Activated CD8-positive, alpha-beta memory T cell treated with anti-CD3 and anti-CD28 coated beads, Interleukin-2, amount 50 U/mL, for 24 hours (primary cell): Measurements from ENCODE around the gene RHOJ.
"Not testable (repeated sequence)": the region's sequence is repeated elsewhere in the genome, so short reads cannot be mapped to it uniquely, and the experiment has no call there.

ENCODE experiments used
- DNase-seq: peaks from one replicate; pipeline ENCODE4 v3.0.0-alpha.2; 2020; ENCODE audit errors: extremely low read depth

The RHOJ gene

GRCh38 chr14:63204407-63205043 lies at the start of gene RHOJ:
Gene RHOJ (plus strand): TSS chr14:63204443. CDS start chr14:63204870, 427 bp downstream.
- no peak for DNase-seq

DNA sequence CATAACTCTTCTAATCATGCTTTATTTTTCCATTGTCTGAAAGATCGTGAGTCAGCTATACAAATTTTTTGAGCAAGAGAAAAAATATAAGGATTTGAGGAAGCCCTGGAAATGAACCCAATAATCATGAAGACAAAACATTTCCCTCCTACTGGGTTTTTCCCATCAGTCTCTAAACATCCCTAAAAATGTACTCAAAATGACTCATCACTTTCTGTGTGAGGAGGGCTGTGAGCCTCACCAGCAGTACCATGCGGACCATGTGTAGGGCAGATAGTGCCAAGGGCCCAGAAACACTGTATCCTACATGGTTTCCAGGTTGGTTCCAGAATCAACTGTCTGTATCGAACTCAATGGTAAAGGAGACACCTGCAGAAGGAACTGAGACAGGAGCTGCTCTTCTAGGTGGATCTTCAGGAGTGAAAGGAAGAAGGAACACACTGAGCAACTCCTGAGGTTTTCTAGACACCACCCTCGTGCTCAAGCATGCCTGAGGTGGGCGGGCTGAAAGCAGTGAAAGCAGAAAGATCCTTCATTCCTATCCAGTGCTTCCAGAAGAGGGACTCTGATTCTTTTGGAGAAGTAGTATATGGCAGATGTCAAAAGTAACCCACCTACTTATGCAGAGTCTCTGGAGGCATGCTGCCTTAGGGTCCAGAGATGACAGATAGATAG lies 48.6 kb upstream of the RHOJ start:
- no peak for DNase-seq

DNA sequence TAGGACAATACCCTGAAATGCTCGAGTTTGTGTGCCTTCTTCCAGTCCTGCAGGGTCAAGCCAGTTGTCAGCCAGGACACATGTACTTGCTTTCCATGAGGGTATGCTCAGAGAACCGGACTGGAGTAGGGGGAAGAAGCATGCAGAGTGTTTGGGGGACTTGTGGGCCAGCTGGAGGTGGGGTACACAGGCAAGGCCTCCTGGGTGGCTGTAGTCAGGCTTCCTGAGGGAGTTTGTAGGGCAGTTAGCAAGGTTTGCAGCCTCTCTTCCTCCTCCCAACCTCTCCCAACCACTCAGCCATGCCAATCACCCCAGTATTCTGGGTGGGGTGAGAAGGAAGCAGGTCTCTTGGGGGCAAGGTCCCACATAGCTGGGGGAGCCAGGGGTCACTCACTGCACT lies 47.0 kb upstream of the RHOJ start:
- no peak for DNase-seq

DNA sequence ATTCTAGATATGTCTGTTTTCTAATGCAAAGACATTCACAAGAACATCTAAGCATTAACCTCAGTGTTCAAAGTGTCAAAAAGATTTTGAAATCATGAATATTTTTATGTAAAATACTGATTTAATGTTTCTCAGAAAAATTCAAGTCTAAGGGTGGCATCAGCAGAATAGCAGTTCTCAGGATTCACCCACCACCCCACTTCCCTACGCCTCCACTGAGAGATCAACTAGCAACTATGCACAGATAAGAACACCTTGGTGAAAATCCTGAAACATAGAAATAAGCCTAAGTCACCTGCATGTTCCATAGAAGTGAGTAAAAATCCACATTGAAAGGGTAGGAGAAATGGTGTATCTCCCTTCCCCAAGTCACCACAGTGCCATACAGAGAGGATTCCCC lies 40.9 kb upstream of the RHOJ start:
- no peak for DNase-seq

GRCh38 chr14:63164108-63164683 lies 40.0 kb upstream of the RHOJ start:
- no peak for DNase-seq

DNA sequence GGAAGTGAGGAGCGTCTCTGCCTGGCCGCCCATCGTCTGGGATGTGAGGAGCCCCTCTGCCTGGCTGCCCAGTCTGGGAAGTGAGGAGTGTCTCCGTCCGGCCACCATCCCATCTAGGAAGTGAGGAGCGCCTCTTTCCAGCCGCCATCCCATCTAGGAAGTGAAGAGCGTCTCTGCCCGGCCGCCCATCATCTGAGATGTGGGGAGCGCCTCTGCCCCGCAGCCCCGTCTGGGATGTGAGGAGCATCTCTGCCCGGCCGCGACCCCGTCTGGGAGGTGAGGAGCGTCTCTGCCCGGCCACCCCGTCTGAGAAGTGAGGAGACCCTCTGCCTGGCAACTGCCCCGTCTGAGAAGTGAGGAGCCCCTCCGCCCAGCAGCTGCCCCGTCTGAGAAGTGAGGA lies 39.0 kb upstream of the RHOJ start:
- DNase-seq: not testable (repeated sequence)

- DNase-seq: no peak
These were observed 37.2 kb upstream of the RHOJ start for GRCh38 chr14:63167044-63167443.

- no peak for DNase-seq
These were observed 29.5 kb upstream of the RHOJ start for GRCh38 chr14:63174760-63175191.

DNA sequence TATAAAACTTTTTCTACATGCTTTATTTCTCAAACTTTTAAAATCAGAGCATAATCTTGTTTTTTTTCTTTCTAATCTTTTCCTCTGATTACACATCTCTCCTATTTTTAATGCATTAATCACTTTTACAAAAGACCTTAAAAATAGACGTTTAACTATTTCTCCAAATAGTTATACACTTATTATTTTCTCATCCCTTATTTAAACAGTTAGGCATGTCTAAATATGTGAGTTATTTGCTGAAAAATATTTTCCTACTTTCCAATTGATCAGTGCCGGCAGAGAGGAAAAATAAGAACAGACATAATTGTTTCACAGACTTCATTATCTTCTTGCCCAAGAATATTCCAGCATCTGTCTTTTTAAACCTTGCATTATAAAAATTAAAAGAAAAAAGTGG lies 28.7 kb upstream of the RHOJ start:
- no peak for DNase-seq

- no peak for DNase-seq
These were observed 25.3 kb upstream of the RHOJ start for GRCh38 chr14:63178912-63179311.

DNA sequence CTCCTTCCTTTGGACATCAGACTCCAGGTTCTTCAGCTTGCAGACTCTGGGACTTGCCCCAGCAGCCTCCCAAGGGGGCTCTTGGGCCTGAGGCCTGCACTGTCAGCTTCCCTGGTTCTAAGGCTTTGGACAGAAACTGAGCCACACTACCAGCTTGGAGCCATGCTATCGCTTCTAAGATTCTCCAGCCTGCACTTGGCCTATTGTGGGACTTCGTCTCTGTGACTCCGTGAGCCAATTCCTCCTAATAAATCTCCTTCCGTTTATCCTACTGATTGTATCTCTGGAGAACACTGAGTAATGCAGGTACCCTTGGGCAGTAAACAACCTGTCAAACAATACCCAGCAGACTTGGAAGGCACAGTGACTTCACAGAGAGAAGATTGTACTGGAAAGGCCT lies 24.9 kb upstream of the RHOJ start:
- DNase-seq: no peak

GRCh38 chr14:63180011-63180410 lies 24.2 kb upstream of the RHOJ start:
- no peak for DNase-seq

- no peak for DNase-seq
These were observed 21.3 kb upstream of the RHOJ start for GRCh38 chr14:63182968-63183367.

- no peak for DNase-seq
These were observed 17.8 kb upstream of the RHOJ start for GRCh38 chr14:63186453-63186852.

- DNase-seq: no peak
These were observed 13.0 kb upstream of the RHOJ start for GRCh38 chr14:63191211-63191610.

DNA sequence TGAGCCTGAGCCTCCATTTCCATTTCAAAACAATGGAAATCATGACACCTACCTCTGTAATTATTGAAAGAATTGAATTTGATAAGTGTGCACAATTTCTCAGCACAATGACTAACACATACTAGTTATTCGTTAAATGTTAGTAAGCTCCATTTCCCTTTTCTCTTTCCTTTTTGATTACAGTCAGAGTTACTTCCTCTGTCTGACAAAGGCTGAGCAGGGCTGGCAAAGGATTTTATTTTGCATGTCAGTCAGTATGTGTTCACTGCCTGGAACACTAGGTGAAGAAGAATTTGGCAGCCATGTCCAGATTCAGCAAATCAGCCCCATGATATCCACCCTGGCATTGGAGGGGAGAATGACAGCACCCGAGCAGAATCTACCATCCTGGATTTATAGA lies 12.2 kb upstream of the RHOJ start:
- DNase-seq: no peak

- DNase-seq: no peak
These were observed 11.0 kb upstream of the RHOJ start for GRCh38 chr14:63193236-63193635.

- DNase-seq: no peak
These were observed 4.1 kb upstream of the RHOJ start for GRCh38 chr14:63200035-63200740.

GRCh38 chr14:63200767-63201166 lies 3.5 kb upstream of the RHOJ start:
- no peak for DNase-seq

- DNase-seq: no peak
These were observed 1.2 kb upstream of the RHOJ start for GRCh38 chr14:63203015-63203414.

- DNase-seq: no peak
These were observed 431 bp upstream of the RHOJ start for GRCh38 chr14:63203618-63204406.

DNA sequence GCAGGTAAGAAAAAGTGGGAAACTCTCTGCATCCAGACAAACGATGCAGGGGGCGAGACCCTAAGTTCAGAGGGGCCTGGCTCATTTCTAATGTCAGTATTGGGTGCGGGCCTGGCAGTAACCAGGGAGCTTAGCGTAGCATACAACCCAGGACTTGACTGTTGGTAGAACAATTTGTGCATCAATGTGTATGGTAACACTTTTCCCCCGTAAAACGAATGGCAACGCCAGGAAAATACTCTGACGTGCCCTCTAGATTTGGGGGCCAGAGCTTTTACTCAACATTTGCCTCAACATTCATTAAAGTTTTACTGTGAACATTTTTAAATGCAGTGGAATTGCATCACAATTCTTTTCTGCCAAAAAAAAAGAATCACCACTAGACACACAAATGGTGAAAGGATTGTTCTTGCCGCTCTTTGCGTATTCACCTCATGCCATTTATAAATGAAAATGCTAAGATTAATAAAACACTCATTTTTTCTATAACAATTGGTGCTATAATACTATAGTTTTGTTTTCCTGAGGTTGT lies 867 bp downstream of the RHOJ start:
- DNase-seq: no peak
